Measurements from ENCODE around the gene TMEM132C. TPM values are rescaled to one million over a fixed set of nuclear protein-coding genes. Genes with fewer than 3 reads are reported as not detected.

TMEM132C gene
- total RNA-seq, 2 experiments from 2014 or later: not detected

GRCh38 chr12:128694445-128694844 is 427.5 kb downstream of the TMEM132C start:
- Mint-ChIP-seq H3K27me3 (no peaks in the 10 kb centered on the region), H3K4me3 (no peak overlapping the region), H3K27ac (no peak overlapping the region)

GRCh38 chr12:128695697-128696096 is 428.7 kb downstream of the TMEM132C start:
- Mint-ChIP-seq H3K4me3 (no peak overlapping the region), H3K27ac (no peak overlapping the region), H3K4me1 (no peaks in the 10 kb centered on the region), H3K9me3 (no peaks in the 10 kb centered on the region), H3K36me3 (no peaks in the 10 kb centered on the region), H3K27me3 (no peaks in the 10 kb centered on the region)
- DNase-seq: no peak

More at GRCh38 chr12:128694445-128694844, 427.5 kb downstream of the TMEM132C start:
- Mint-ChIP-seq H3K9me3 (no peaks in the 10 kb centered on the region), H3K4me1 (no peaks in the 10 kb centered on the region), H3K36me3 (no peaks in the 10 kb centered on the region)
- DNase-seq: no peak

GRCh38 chr12:128698301-128698972 is 431.5 kb downstream of the TMEM132C start:
- Mint-ChIP-seq H3K4me3 (no peak overlapping the region), H3K4me1 (no peaks in the 10 kb centered on the region), H3K27me3 (no peaks in the 10 kb centered on the region), H3K27ac (no peak overlapping the region), H3K36me3 (no peaks in the 10 kb centered on the region), H3K9me3 (no peaks in the 10 kb centered on the region)
- no peak for DNase-seq

- no peaks in the 10 kb centered on the region for H3K4me1 Mint-ChIP-seq
- DNase-seq: no peak
- H3K27ac Mint-ChIP-seq: no peak overlapping the region
- no peaks in the 10 kb centered on the region for H3K9me3 Mint-ChIP-seq
- H3K36me3 Mint-ChIP-seq: no peaks in the 10 kb centered on the region
- H3K27me3 Mint-ChIP-seq: no peaks in the 10 kb centered on the region
- H3K4me3 Mint-ChIP-seq: no peak overlapping the region
These were observed 432.1 kb downstream of the TMEM132C start for GRCh38 chr12:128699106-128699505.

- DNase-seq: no peak
- no peak overlapping the region for H3K27ac Mint-ChIP-seq
- no peak overlapping the region for H3K4me3 Mint-ChIP-seq
- H3K9me3 Mint-ChIP-seq: no peaks in the 10 kb centered on the region
- H3K27me3 Mint-ChIP-seq: no peaks in the 10 kb centered on the region
- H3K36me3 Mint-ChIP-seq: no peaks in the 10 kb centered on the region
- H3K4me1 Mint-ChIP-seq: no peaks in the 10 kb centered on the region
These were observed 435.4 kb downstream of the TMEM132C start for GRCh38 chr12:128702371-128702770.

- Mint-ChIP-seq H3K36me3 (no peaks in the 10 kb centered on the region), H3K4me1 (no peaks in the 10 kb centered on the region), H3K9me3 (no peaks in the 10 kb centered on the region), H3K27ac (no peak overlapping the region), H3K4me3 (no peak overlapping the region), H3K27me3 (no peaks in the 10 kb centered on the region)
- DNase-seq: no peak
These were observed 438.2 kb downstream of the TMEM132C start for GRCh38 chr12:128705140-128705539.

GRCh38 chr12:128707488-128707887 is 440.5 kb downstream of the TMEM132C start:
- no peaks in the 10 kb centered on the region for H3K36me3 Mint-ChIP-seq
- H3K27me3 Mint-ChIP-seq: no peaks in the 10 kb centered on the region
- no peak overlapping the region for H3K4me3 Mint-ChIP-seq
- H3K4me1 Mint-ChIP-seq: no peaks in the 10 kb centered on the region
- DNase-seq: no peak
- no peak overlapping the region for H3K27ac Mint-ChIP-seq
- no peaks in the 10 kb centered on the region for H3K9me3 Mint-ChIP-seq

GRCh38 chr12:128708789-128709188 is 441.8 kb downstream of the TMEM132C start:
- H3K9me3 Mint-ChIP-seq: no peaks in the 10 kb centered on the region
- H3K27ac Mint-ChIP-seq: no peak overlapping the region
- H3K36me3 Mint-ChIP-seq: no peaks in the 10 kb centered on the region
- no peak overlapping the region for H3K4me3 Mint-ChIP-seq
- H3K27me3 Mint-ChIP-seq: no peaks in the 10 kb centered on the region
- no peak for DNase-seq
- no peaks in the 10 kb centered on the region for H3K4me1 Mint-ChIP-seq

GRCh38 chr12:128709660-128710059 is 442.7 kb downstream of the TMEM132C start:
- H3K27me3 Mint-ChIP-seq: no peaks in the 10 kb centered on the region
- no peak overlapping the region for H3K27ac Mint-ChIP-seq
- no peak for DNase-seq
- H3K4me3 Mint-ChIP-seq: no peak overlapping the region
- no peaks in the 10 kb centered on the region for H3K36me3 Mint-ChIP-seq
- H3K4me1 Mint-ChIP-seq: no peaks in the 10 kb centered on the region
- no peaks in the 10 kb centered on the region for H3K9me3 Mint-ChIP-seq

GRCh38 chr12:128711486-128711885 is 444.5 kb downstream of the TMEM132C start:
- Mint-ChIP-seq H3K4me1 (no peaks in the 10 kb centered on the region), H3K9me3 (no peaks in the 10 kb centered on the region), H3K27me3 (no peaks in the 10 kb centered on the region), H3K27ac (no peak overlapping the region), H3K4me3 (no peak overlapping the region), H3K36me3 (no peaks in the 10 kb centered on the region)
- DNase-seq: no peak

- Mint-ChIP-seq H3K4me3 (no peak overlapping the region), H3K27ac (no peak overlapping the region), H3K27me3 (no peaks in the 10 kb centered on the region), H3K36me3 (no peaks in the 10 kb centered on the region), H3K9me3 (no peaks in the 10 kb centered on the region), H3K4me1 (no peaks in the 10 kb centered on the region)
- no peak for DNase-seq
These were observed 445.7 kb downstream of the TMEM132C start for GRCh38 chr12:128712622-128713021.

GRCh38 chr12:128715485-128715884 is 448.5 kb downstream of the TMEM132C start:
- Mint-ChIP-seq H3K27me3 (no peaks in the 10 kb centered on the region), H3K4me1 (no peaks in the 10 kb centered on the region), H3K27ac (no peak overlapping the region), H3K36me3 (no peaks in the 10 kb centered on the region), H3K9me3 (peaks cover 9% of the 10 kb centered on the region), H3K4me3 (no peak overlapping the region)
- no peak for DNase-seq

- Mint-ChIP-seq H3K4me3 (no peak overlapping the region), H3K9me3 (no peaks in the 10 kb centered on the region), H3K4me1 (no peaks in the 10 kb centered on the region), H3K27ac (no peak overlapping the region), H3K27me3 (peaks cover 20% of the 10 kb centered on the region), H3K36me3 (no peaks in the 10 kb centered on the region)
- no peak for DNase-seq
These were observed 457.6 kb downstream of the TMEM132C start for GRCh38 chr12:128724468-128725046.

GRCh38 chr12:128726886-128727285 is 459.9 kb downstream of the TMEM132C start:
- Mint-ChIP-seq H3K27me3 (peaks cover 22% of the 10 kb centered on the region), H3K36me3 (no peaks in the 10 kb centered on the region), H3K4me3 (no peak overlapping the region), H3K27ac (no peak overlapping the region), H3K4me1 (no peaks in the 10 kb centered on the region), H3K9me3 (no peaks in the 10 kb centered on the region)
- no peak for DNase-seq

- H3K27me3 Mint-ChIP-seq: peaks cover 22% of the 10 kb centered on the region
- no peak overlapping the region for H3K27ac Mint-ChIP-seq
- no peaks in the 10 kb centered on the region for H3K36me3 Mint-ChIP-seq
- no peaks in the 10 kb centered on the region for H3K9me3 Mint-ChIP-seq
- H3K4me3 Mint-ChIP-seq: no peak overlapping the region
- H3K4me1 Mint-ChIP-seq: no peaks in the 10 kb centered on the region
- no peak for DNase-seq
These were observed 460.5 kb downstream of the TMEM132C start for GRCh38 chr12:128727461-128727860.

GRCh38 chr12:128727999-128728398 is 461.0 kb downstream of the TMEM132C start:
- Mint-ChIP-seq H3K27me3 (peaks cover 22% of the 10 kb centered on the region), H3K36me3 (no peaks in the 10 kb centered on the region), H3K4me1 (no peaks in the 10 kb centered on the region), H3K4me3 (no peak overlapping the region), H3K27ac (no peak overlapping the region), H3K9me3 (no peaks in the 10 kb centered on the region)
- DNase-seq: no peak

Data from activated naive CD8-positive, alpha-beta T cell treated with anti-CD3 and anti-CD28 coated beads for 36 hours (primary cell).